ENCODE data around the gene PMP22. TPM values are rescaled to one million over a fixed set of nuclear protein-coding genes. Genes with fewer than 3 reads are reported as not detected.

PMP22 gene
- total RNA-seq, 2 experiments from 2014 or later = 0.38 to 0.78 TPM

DNA sequence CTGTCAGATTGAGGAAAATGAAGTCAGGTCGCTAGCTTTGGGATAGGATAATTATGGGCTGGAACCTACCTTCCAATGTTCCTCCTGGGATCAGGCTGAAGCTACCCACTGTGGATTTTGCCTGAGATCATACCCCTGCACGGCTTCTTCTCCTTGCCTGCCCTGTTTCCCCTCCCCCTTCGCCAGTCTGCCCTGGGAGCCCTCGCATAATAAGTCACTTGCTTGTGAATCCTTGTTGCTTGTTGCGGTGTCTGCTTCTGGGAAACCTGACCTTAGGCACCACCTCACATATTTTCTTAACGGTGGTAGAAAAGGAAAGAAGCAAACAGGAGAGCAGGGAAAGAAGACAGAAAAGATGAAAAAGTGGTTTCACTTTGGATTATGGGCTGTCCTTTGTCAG, 13.3 kb upstream of the PMP22 start:
- POLR2A ChIA-PET = no interaction called here
- CTCF ChIA-PET = no interaction called here

- POLR2A ChIA-PET = no interaction called here
- CTCF ChIA-PET = no interaction called here
Observed at GRCh38 chr17:15274017-15274416, 8.9 kb upstream of the PMP22 start.

- POLR2A ChIA-PET = no interaction called here
- CTCF ChIA-PET = interaction anchor here (1.2 kb wide), 1 partner anchor 15 kb away, joined by 4 read pairs; no protein-coding TSS in a partner anchor
Observed at GRCh38 chr17:15273141-15273793, 8.1 kb upstream of the PMP22 start.

DNA sequence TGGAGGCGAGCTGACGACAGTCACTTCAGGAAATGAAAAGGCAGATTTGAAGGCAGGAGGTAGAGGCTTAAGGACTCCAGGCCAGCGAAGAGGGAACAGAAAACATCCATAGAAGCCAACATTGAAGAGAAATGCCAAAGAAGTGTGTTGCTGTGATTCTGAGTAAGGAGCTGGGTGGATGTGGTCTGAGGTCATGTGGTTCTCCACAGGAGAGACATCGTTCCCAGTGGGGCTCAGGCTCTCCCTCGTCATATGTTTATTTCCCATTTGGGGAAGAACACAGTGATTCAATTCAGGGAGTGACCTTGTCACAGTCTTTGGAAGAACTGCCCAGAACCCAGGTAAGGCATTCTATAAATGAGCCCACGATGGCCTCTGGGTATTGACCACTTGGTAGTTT, 6.6 kb upstream of the PMP22 start:
- CTCF ChIA-PET = no interaction called here
- POLR2A ChIA-PET = no interaction called here

GRCh38 chr17:15270628-15271381, 5.7 kb upstream of the PMP22 start:
- ChIA-PET CTCF (no interaction called here), POLR2A (no interaction called here)

DNA sequence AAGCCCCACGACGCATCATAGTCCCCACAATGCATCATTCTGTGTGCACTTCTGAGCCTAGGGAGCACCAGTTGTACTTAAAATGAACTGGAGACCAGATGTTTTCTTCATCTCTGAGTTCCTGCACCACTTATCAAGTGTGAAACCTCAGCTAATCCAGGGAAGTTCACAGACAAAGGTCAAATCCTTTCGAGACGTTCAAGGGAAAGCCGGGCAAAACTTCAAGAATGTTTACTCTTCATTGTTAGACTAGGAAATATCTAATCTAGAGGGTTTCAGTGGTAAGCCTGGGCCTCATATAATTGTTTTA, 4.6 kb upstream of the PMP22 start:
- ChIA-PET POLR2A (no interaction called here), CTCF (no interaction called here)

DNA sequence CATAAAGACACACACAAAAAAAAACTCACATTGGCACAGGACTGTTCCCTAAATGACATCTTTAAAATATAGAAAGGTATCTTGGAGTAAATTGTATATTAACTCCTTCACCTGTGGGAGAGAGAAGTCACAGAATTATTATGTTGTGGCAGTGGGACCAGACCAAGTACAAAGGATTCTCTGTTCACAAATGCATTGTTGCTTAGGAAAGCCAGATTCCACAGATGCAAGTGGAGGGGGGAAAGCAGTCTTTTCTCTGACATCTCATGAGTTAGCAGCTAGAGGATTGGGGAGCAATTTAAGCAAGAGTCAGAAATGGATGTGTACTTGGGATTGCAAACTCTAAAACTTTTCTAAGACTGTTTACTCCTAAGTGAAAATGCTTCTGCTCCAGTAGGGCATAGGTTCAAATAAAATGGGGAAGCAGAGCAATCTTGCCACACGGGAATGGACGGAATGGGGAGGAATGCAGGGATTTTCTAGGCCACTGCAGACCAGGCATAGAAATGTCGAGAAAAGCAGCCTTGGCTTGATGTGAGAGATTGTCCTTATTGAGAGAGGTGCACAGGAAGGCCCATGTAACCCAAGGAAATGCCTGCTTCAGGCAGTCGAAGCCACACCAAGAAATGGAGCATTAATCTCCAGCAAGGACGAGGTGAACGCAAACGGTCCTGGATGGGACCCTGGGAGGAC, 4.1 kb upstream of the PMP22 start:
- ChIA-PET POLR2A (no interaction called here), CTCF (no interaction called here)

DNA sequence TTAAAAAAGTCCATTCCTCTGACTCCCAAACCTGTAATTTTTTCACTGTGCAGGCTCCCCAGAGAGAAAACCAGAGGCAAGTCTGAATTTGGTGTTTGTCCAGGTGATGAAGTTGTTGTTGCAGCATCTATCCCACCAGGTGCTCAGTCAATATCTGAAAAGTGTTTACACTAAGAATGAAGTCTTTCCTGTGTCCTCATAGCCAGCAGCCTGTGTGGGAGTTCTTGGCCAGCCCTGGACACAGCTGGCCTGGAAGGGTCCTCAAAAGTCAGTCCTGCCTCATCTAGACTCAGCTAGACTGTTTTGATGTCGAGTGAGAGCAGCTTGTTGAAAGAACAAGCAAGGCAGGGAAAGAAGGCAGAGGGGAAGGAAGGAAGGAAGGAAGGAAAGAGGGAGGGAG, 3.3 kb upstream of the PMP22 start:
- ChIA-PET CTCF (no interaction called here), POLR2A (no interaction called here)

- ChIA-PET POLR2A (no interaction called here), CTCF (no interaction called here)
Observed at GRCh38 chr17:15267996-15268395, 2.9 kb upstream of the PMP22 start.

- ChIA-PET CTCF (interaction anchor here (1.3 kb wide), 1 partner anchor 8 kb away, joined by 4 read pairs; no protein-coding TSS in a partner anchor), POLR2A (no interaction called here)
Observed at GRCh38 chr17:15266325-15267125, 1.4 kb upstream of the PMP22 start.

DNA sequence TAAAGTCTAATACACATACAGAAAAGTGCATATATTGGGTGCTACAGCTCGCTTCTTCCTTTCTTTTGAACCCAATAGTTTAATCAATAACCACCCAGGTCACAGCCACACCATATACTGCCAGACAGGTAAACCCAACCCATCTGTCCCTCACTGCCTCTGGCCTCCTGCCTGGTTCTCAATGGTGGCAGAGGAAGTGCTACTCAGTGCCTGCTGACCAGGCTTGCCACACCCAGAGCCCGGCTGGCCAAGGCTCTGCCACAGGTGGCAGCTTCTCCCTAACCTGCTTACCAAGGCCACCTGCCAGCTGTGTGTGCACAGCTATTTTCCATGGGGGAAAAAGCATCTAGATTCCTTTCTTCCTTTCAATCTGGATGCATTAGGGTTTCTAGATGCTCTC, 584 bp downstream of the PMP22 start:
- POLR2A ChIA-PET = no interaction called here
- CTCF ChIA-PET = no interaction called here

GRCh38 chr17:15263680-15264079, 1.4 kb downstream of the PMP22 start:
- ChIA-PET POLR2A (no interaction called here), CTCF (interaction anchor here (0.8 to 1.7 kb wide), 2 partner anchors 237 to 239 kb away, joined by 3 to 4 read pairs; no protein-coding TSS in a partner anchor)

- ChIA-PET CTCF (interaction anchor here (0.8 to 1.7 kb wide), 2 partner anchors 238 to 240 kb away, joined by 3 to 4 read pairs; no protein-coding TSS in a partner anchor), POLR2A (no interaction called here)
Observed at GRCh38 chr17:15263206-15263579, 1.9 kb downstream of the PMP22 start.

- ChIA-PET POLR2A (no interaction called here), CTCF (interaction anchor here (0.8 to 1.7 kb wide), 2 partner anchors 238 to 240 kb away, joined by 3 to 4 read pairs; no protein-coding TSS in a partner anchor)
Observed at GRCh38 chr17:15262291-15263205, 2.6 kb downstream of the PMP22 start.

DNA sequence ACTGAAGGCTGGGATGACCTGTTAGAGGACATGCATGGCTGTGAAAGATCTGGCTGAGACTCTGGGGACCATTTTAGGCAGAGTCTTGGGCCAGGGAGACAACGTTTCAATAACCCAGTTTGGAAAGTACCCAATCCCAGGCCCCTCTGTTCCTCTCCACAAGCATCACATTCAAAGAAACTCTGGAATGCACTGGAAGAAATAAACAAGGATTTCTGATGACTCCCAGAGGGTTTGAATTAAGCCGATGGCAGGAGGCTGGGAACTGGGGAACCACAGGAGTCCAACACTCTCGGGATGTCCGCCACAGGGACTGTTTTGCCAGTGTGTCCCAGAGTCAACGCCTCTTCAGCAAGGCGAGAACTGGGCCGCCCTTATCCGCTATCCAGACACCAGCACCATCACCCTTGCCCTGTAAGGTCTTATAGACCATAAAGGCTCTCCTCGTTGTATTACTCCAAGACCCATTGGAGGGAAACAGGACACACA, 3.3 kb downstream of the PMP22 start:
- ChIA-PET CTCF (interaction anchor here (0.7 to 1.1 kb wide), 2 partner anchors 11 to 241 kb away, joined by 3 to 4 read pairs; no protein-coding TSS in a partner anchor), POLR2A (no interaction called here)

GRCh38 chr17:15261258-15261801, 3.8 kb downstream of the PMP22 start:
- ChIA-PET POLR2A (no interaction called here), CTCF (interaction anchor here (0.7 to 1.1 kb wide), 2 partner anchors 11 to 241 kb away, joined by 3 to 4 read pairs; no protein-coding TSS in a partner anchor)

DNA sequence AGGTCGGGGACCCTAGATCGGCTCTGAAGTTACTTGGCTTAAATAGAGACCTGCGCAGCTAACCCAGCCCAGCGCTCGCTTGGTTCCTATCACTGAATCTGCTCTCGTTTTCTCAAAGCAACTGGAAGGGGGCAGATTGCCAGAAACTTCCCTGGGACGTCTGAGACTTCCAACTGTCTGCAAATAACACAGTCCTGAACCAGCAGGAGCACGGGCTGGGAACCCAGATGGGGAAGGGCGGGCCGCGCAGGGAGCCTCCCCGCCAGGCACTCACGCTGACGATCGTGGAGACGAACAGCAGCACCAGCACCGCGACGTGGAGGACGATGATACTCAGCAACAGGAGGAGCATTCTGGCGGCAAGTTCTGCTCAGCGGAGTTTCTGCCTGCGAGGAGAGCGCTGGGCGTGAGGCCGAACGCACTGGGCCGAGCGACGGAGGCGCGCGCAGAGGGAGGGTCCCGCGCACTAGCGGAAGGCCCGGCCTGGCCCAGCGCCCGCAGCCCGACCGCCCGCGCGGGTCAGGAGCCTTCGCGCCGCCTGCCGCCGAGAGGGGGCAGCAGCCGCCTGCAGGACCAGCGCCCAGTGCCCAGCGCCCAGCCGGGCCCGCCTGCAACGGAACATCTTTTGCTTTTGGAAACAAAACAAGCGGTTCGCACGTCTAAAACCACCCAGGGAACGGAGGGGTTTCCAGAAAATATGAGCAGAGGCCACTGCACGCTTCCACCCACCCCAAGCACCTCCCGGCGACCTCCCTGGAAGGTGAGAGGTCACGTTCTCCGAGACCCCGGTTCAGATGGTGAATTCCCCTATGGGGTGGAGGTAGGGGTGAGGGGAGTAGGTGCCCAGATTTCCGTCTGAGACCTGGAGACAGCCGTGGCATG, 4.5 kb downstream of the PMP22 start:
- POLR2A ChIA-PET = no interaction called here

More for the DNA sequence above, 4.5 kb downstream of the PMP22 start:
- CTCF ChIA-PET = interaction anchor here (1.1 kb wide), 1 partner anchor 242 kb away, joined by 3 read pairs; no protein-coding TSS in a partner anchor

Measured in activated CD8-positive, alpha-beta memory T cell treated with anti-CD3 and anti-CD28 coated beads for 36 hours (primary cell).